Neuronal stem cell (in vitro differentiated cells): ENCODE data around the gene GSX1.

Experiments
- DNase-seq: peaks from one replicate; pipeline ENCODE4 v3.0.0-alpha.2; 2013; ENCODE audit warnings: low spot score
- H2AFZ ChIP-seq: one replicate; pipeline ENCODE4 v1.6.1; 2013; ENCODE audit warnings: mild to moderate bottlenecking, low read length, inconsistent platforms
- H2AK5ac ChIP-seq: 2 replicates; pipeline ENCODE4 v1.6.1; 2013; ENCODE audit warnings: low read depth, mild to moderate bottlenecking, inconsistent platforms, low read length, moderate library complexity, mixed read lengths
- H2BK120ac ChIP-seq: 2 replicates; pipeline ENCODE4 v1.6.1; 2013; ENCODE audit warnings: low read depth, mild to moderate bottlenecking, inconsistent platforms, low read length, moderate library complexity, mixed read lengths
- H2BK12ac ChIP-seq: one replicate; pipeline ENCODE4 v1.6.1; 2013; ENCODE audit warnings: low read length, inconsistent platforms
- H2BK15ac ChIP-seq: 2 replicates; pipeline ENCODE4 v1.6.1; 2013; ENCODE audit warnings: mild to moderate bottlenecking, low read length, inconsistent platforms, mixed read lengths
- H2BK5ac ChIP-seq: one replicate; pipeline ENCODE4 v1.6.1; 2013; ENCODE audit warnings: inconsistent platforms, mild to moderate bottlenecking, low read length, moderate library complexity
- H3K14ac ChIP-seq: one replicate; pipeline ENCODE4 v1.6.1; 2013; ENCODE audit warnings: low read length, inconsistent platforms
- H3K18ac ChIP-seq: 2 replicates; pipeline ENCODE4 v1.6.1; 2013; ENCODE audit warnings: low read length, inconsistent platforms
- H3K23ac ChIP-seq: 2 replicates; pipeline ENCODE4 v1.6.1; 2013; ENCODE audit warnings: low read depth, mild to moderate bottlenecking, mixed read lengths, low read length, inconsistent platforms; ENCODE audit not compliant: poor library complexity
- H3K27ac ChIP-seq: replicated peaks from 3 replicates; pipeline ENCODE4 v1.5.1; 2013; ENCODE audit warnings: low read length, inconsistent platforms
- H3K27me3 ChIP-seq, 3 experiments: 2 replicates each; pipeline ENCODE4 v1.6.1; 2013; ENCODE audit warnings: low read length in 3 of 3, mild to moderate bottlenecking in 2 of 3, inconsistent platforms in 1 of 3, low read depth in 1 of 3, mixed read lengths in 1 of 3, moderate library complexity in 1 of 3; ENCODE audit not compliant: control insufficient read depth in 3 of 3, insufficient read depth in 3 of 3
- H3K36me3 ChIP-seq, 2 donors: replicated peaks in 1 of 2; 2 replicates each; pipeline ENCODE4 v1.6.1; 2013; ENCODE audit warnings: low read length in 2 of 2; ENCODE audit not compliant: control insufficient read depth in 2 of 2, insufficient read depth in 2 of 2
- H3K4ac ChIP-seq: 2 replicates; pipeline ENCODE4 v1.6.1; 2013; ENCODE audit warnings: inconsistent platforms, mild to moderate bottlenecking, low read length, moderate library complexity
- H3K4me1 ChIP-seq, 2 donors: 1 replicate in 1 of 2; 2 replicates in 1 of 2; pipeline ENCODE4 v1.6.1; 2013; ENCODE audit warnings: low read length in 2 of 2, low read depth in 1 of 2; ENCODE audit not compliant: control insufficient read depth in 2 of 2, insufficient read depth in 1 of 2
- H3K4me2 ChIP-seq: one replicate; pipeline ENCODE4 v1.6.1; 2013; ENCODE audit warnings: mild to moderate bottlenecking, low read length, inconsistent platforms; ENCODE audit not compliant: insufficient read depth, poor library complexity, severe bottlenecking
- H3K4me3 ChIP-seq, 2 donors: 2 replicates each; pipeline ENCODE4 v1.5.1; 2013; ENCODE audit warnings: low read length in 2 of 2, mild to moderate bottlenecking in 2 of 2, inconsistent platforms in 1 of 2, moderate library complexity in 1 of 2
- H3K79me1 ChIP-seq: one replicate; pipeline ENCODE4 v1.6.1; 2013; ENCODE audit warnings: low read depth, mild to moderate bottlenecking, inconsistent platforms, low read length, moderate library complexity
- H3K9ac ChIP-seq: one replicate; pipeline ENCODE4 v1.6.1; 2013; ENCODE audit warnings: mild to moderate bottlenecking, low read depth, low read length, inconsistent platforms; ENCODE audit not compliant: poor library complexity
- H3K9me3 ChIP-seq, 2 donors: replicated peaks in 1 of 2; 2 replicates each; pipeline versions ENCODE3 to v1.6.1; 2013; ENCODE audit warnings: low read length in 2 of 2, mild to moderate bottlenecking in 2 of 2, inconsistent platforms in 1 of 2, low read depth in 1 of 2, mixed read lengths in 1 of 2, moderate library complexity in 1 of 2; ENCODE audit not compliant: control insufficient read depth in 2 of 2, insufficient read depth in 1 of 2
- H4K8ac ChIP-seq: one replicate; pipeline ENCODE4 v1.6.1; 2013; ENCODE audit warnings: low read depth, mild to moderate bottlenecking, inconsistent platforms, low read length, moderate library complexity
- H4K91ac ChIP-seq: one replicate; pipeline ENCODE4 v1.6.1; 2013; ENCODE audit warnings: low read length, low read depth, mild to moderate bottlenecking, inconsistent platforms; ENCODE audit not compliant: poor library complexity
- WGBS, 2 donors: extraction: QIAGEN DNeasy Blood & Tissue Kit; methylation state at CpG; one replicate each; pipeline ENCODE4 v1.1.7; 2013; ENCODE audit warnings: missing lambda C conversion rate in 2 of 2, mixed read lengths in 1 of 2; ENCODE audit not compliant: insufficient read length in 2 of 2, insufficient replicate concordance in 1 of 2; ENCODE audit errors: extremely low coverage in 2 of 2; 5-methylcytosine and 5-hydroxymethylcytosine counted together

Gene GSX1

GRCh38 chr13:27833206-27833605, 40.9 kb downstream of the GSX1 start:
- Histone ChIP-seq H2AK5ac (no peak overlapping the region), H2BK120ac (no peak overlapping the region), H3K27me3 (peaks cover 0 to 51% (median 10%) of the 10 kb centered on the region in 3 experiments), H4K91ac (no peak overlapping the region), H3K36me3 (no peaks in the 10 kb centered on the region), H3K4ac (no peak overlapping the region), H3K14ac (no peak overlapping the region), H4K8ac (no peak overlapping the region), H3K27ac (no peak overlapping the region), H2BK12ac (no peak overlapping the region), H3K9me3 (no peaks in the 10 kb centered on the region), H3K4me1 (no peaks in the 10 kb centered on the region), H3K9ac (no peak overlapping the region), H3K23ac (no peak overlapping the region), H3K18ac (peak overlapping the region; percentile 13), H3K4me3 (peak overlapping the region in 1 of 2 donors; percentile 52), H2BK15ac (no peak overlapping the region), H3K79me1 (no peaks in the 10 kb centered on the region), H2AFZ (no peak overlapping the region), H2BK5ac (no peak overlapping the region), H3K4me2 (no peak overlapping the region)
- DNase-seq = no peak
- WGBS, 2 donors = no CpG with 5 or more reads among the region's 7 CpGs

- DNase-seq = no peak
- Histone ChIP-seq H3K27me3 (peaks cover 0 to 45% (median 8%) of the 10 kb centered on the region in 3 experiments), H3K4ac (no peak overlapping the region)
Measured at GRCh38 chr13:27834095-27834494, 41.8 kb downstream of the GSX1 start.

GRCh38 chr13:27835799-27836198, 43.5 kb downstream of the GSX1 start:
- WGBS, 2 donors = no CpG with 5 or more reads among the region's 3 CpGs
- H2BK120ac ChIP-seq = no peak overlapping the region
- no peaks in the 10 kb centered on the region for H3K4me1 ChIP-seq
- H3K18ac ChIP-seq = no peak overlapping the region
- H3K9me3 ChIP-seq = no peaks in the 10 kb centered on the region
- no peak overlapping the region for H2BK5ac ChIP-seq
- no peak overlapping the region for H4K91ac ChIP-seq
- no peak overlapping the region for H2BK15ac ChIP-seq
- no peak overlapping the region for H3K4me3 ChIP-seq
- no peak overlapping the region for H2AK5ac ChIP-seq
- peaks cover 0 to 37% (median 0%) of the 10 kb centered on the region in 3 experiments for H3K27me3 ChIP-seq
- H2BK12ac ChIP-seq = no peak overlapping the region
- H2AFZ ChIP-seq = no peak overlapping the region
- H3K23ac ChIP-seq = no peak overlapping the region
- H3K4me2 ChIP-seq = no peak overlapping the region
- no peak overlapping the region for H3K27ac ChIP-seq
- H3K79me1 ChIP-seq = no peaks in the 10 kb centered on the region
- no peaks in the 10 kb centered on the region for H3K36me3 ChIP-seq
- DNase-seq = no peak
- no peak overlapping the region for H3K4ac ChIP-seq
- H4K8ac ChIP-seq = no peak overlapping the region
- no peak overlapping the region for H3K14ac ChIP-seq
- no peak overlapping the region for H3K9ac ChIP-seq

More at GRCh38 chr13:27834095-27834494, 41.8 kb downstream of the GSX1 start:
- Histone ChIP-seq H3K27ac (no peak overlapping the region), H2BK120ac (no peak overlapping the region), H3K36me3 (no peaks in the 10 kb centered on the region), H3K9me3 (no peaks in the 10 kb centered on the region), H3K4me2 (no peak overlapping the region), H3K4me3 (no peak overlapping the region), H3K4me1 (no peaks in the 10 kb centered on the region), H4K91ac (no peak overlapping the region), H3K18ac (no peak overlapping the region), H2AK5ac (no peak overlapping the region), H3K9ac (no peak overlapping the region), H2BK15ac (no peak overlapping the region), H3K14ac (no peak overlapping the region), H2BK5ac (no peak overlapping the region), H2BK12ac (no peak overlapping the region), H4K8ac (no peak overlapping the region), H2AFZ (no peak overlapping the region), H3K23ac (no peak overlapping the region), H3K79me1 (no peaks in the 10 kb centered on the region)
- no CpG with 5 or more reads among the region's 6 CpGs for WGBS, 2 donors

- Histone ChIP-seq H2AFZ (no peak overlapping the region), H4K91ac (no peak overlapping the region), H3K27me3 (peaks cover 0 to 10% (median 0%) of the 10 kb centered on the region in 3 experiments), H3K18ac (no peak overlapping the region), H3K4me3 (no peak overlapping the region), H2BK15ac (no peak overlapping the region), H3K4ac (no peak overlapping the region), H3K9me3 (no peaks in the 10 kb centered on the region), H3K27ac (no peak overlapping the region), H3K9ac (no peak overlapping the region), H4K8ac (no peak overlapping the region), H3K79me1 (no peaks in the 10 kb centered on the region), H3K4me1 (no peaks in the 10 kb centered on the region), H2BK12ac (no peak overlapping the region), H3K4me2 (no peak overlapping the region), H3K36me3 (no peaks in the 10 kb centered on the region), H2BK120ac (no peak overlapping the region), H3K14ac (no peak overlapping the region), H2AK5ac (no peak overlapping the region), H3K23ac (no peak overlapping the region), H2BK5ac (no peak overlapping the region)
- DNase-seq = no peak
- WGBS, 2 donors = no CpG with 5 or more reads among the region's 8 CpGs
Measured at GRCh38 chr13:27839809-27840467, 47.7 kb downstream of the GSX1 start.
